CD8-positive, alpha-beta memory T cell (primary cell): Measurements from ENCODE around the gene UBE2H. TPM values are rescaled to one million over a fixed set of nuclear protein-coding genes. Genes with fewer than 3 reads are reported as not detected.

ENCODE experiments used
- polyA plus RNA-seq: library from polyadenylated mRNA; unstranded; fragments of 300-500 nt; fragmentation: Illumina TruSeq; gene quantifications from one replicate; pipeline ENCODE4 v1.2.3, GENCODE V29; 2021
- total RNA-seq, 2 experiments: library from RNA; stranded (reverse); gene quantifications; one replicate each; pipeline ENCODE4 v1.2.3, GENCODE V29; 2021

UBE2H gene
- total and polyA plus RNA-seq, 3 experiments from 2014 or later: 15.3 to 45.2 (median 21.5) TPM

Other genes starting within 250 kb of the UBE2H start
- gene ZC3HC1, start 98.4 kb upstream of the UBE2H start, total RNA-seq: 10 to 100 TPM; 27.4 to 28.0 TPM
- 10.5 TPM for gene ZC3HC1, start 98.4 kb upstream of the UBE2H start, polyA plus RNA-seq
- 10 to 100 TPM; 18.7 to 19.2 TPM for gene KLHDC10, start 117.6 kb upstream of the UBE2H start, total RNA-seq
- gene KLHDC10, start 117.6 kb upstream of the UBE2H start, polyA plus RNA-seq: 2.2 TPM